A673 (cell line): ENCODE data around the gene SLCO2A1. TPM values are rescaled to one million over a fixed set of nuclear protein-coding genes. Genes with fewer than 3 reads are reported as not detected.

Experiments
- BruUV-seq: library from RNA; stranded (reverse); fragments of 400-500 nt; replicated peaks from 2 replicates; lab custom pipeline; 2021; lab: Mats Ljungman, UMichigan
- CTCF ChIA-PET: fragments of 300-600 bp; sonication (Branson Sonifier 250); formaldehyde crosslinking; loops from one replicate; lab custom pipeline; 2022; ENCODE audit warnings: antibody characterized with exemption; lab: Charles Lee
- POLR2A ChIA-PET: fragments of 300-600 bp; sonication (Branson Sonifier 250); formaldehyde crosslinking; loops from one replicate; lab custom pipeline; 2022; ENCODE audit warnings: antibody characterized with exemption; ENCODE audit not compliant: low non-redundant PET; lab: Charles Lee
- DNase-seq: peaks from one replicate; pipeline ENCODE4 v3.0.0-alpha.2; 2015; ENCODE audit warnings: low spot score
- H3K27ac ChIP-seq: fragments of 200-600 bp; sonication (generic); 2 replicates; pipeline ENCODE4 v1.5.1; 2016; ENCODE audit warnings: mixed run types, low read depth, mild to moderate bottlenecking, mixed read lengths, antibody characterized with exemption, low read length; ENCODE audit not compliant: poor library complexity, severe bottlenecking
- H3K27me3 ChIP-seq: fragments of 200-600 bp; sonication (generic); replicated peaks from 2 replicates; pipeline ENCODE4 v1.6.1; 2017; ENCODE audit warnings: mixed run types, low read depth, mild to moderate bottlenecking, mixed read lengths, antibody characterized with exemption, low read length; ENCODE audit not compliant: insufficient read depth, poor library complexity
- H3K36me3 ChIP-seq: fragments of 200-600 bp; sonication (generic); 2 replicates; pipeline ENCODE4 v1.6.1; 2016; ENCODE audit warnings: mixed run types, mild to moderate bottlenecking, mixed read lengths, antibody characterized with exemption, low read length; ENCODE audit not compliant: insufficient read depth, poor library complexity, severe bottlenecking
- H3K4me1 ChIP-seq: fragments of 200-600 bp; sonication (generic); 2 replicates; pipeline ENCODE4 v1.6.1; 2017; ENCODE audit warnings: mixed run types, mild to moderate bottlenecking, mixed read lengths, antibody characterized with exemption, low read length; ENCODE audit not compliant: insufficient read depth, poor library complexity, severe bottlenecking
- H3K4me3 ChIP-seq: fragments of 200-600 bp; sonication (generic); 2 replicates; pipeline ENCODE4 v1.5.1; 2016; ENCODE audit warnings: low read depth, mixed run types, mild to moderate bottlenecking, mixed read lengths, low read length; ENCODE audit not compliant: poor library complexity, severe bottlenecking
- H3K9me3 ChIP-seq: fragments of 200-600 bp; sonication (generic); 2 replicates; pipeline ENCODE4 v1.6.1; 2016; ENCODE audit warnings: mixed run types, low read depth, mild to moderate bottlenecking, mixed read lengths, antibody characterized with exemption, low read length; ENCODE audit not compliant: poor library complexity, severe bottlenecking
- EZH2 ChIP-seq: fragments of 200-600 bp; sonication (generic); IDR thresholded peaks from 2 replicates; pipeline ENCODE4 v1.6.1; 2017; ENCODE audit warnings: borderline replicate concordance, low read depth, mild to moderate bottlenecking, mixed read lengths, antibody characterized with exemption, low read length; ENCODE audit not compliant: poor library complexity, severe bottlenecking
- intact Hi-C: fragments of 100-400 bp; cut with micrococcal nuclease; formaldehyde crosslinking; loops from one replicate; pipeline ENCODE4 v1.10.0; 2022; ENCODE audit not compliant: unreplicated experiment
- total RNA-seq: library from RNA; stranded (reverse); gene quantifications from 2 replicates; pipeline ENCODE4 v1.2.3, GENCODE V29; 2021
- TF ChIP-seq, protein P1 (sequence below): fragments of 300-800, 200-600 bp; sonication (generic); conservative IDR thresholded peaks from 2 replicates; pipeline ENCODE4 v1.5.1; 2017; ENCODE audit warnings: low read depth, mild to moderate bottlenecking, antibody characterized with exemption, low read length, moderate library complexity, mixed read lengths

SLCO2A1 gene
- total RNA-seq, 1 experiment from 2014 or later = not detected

DNA sequence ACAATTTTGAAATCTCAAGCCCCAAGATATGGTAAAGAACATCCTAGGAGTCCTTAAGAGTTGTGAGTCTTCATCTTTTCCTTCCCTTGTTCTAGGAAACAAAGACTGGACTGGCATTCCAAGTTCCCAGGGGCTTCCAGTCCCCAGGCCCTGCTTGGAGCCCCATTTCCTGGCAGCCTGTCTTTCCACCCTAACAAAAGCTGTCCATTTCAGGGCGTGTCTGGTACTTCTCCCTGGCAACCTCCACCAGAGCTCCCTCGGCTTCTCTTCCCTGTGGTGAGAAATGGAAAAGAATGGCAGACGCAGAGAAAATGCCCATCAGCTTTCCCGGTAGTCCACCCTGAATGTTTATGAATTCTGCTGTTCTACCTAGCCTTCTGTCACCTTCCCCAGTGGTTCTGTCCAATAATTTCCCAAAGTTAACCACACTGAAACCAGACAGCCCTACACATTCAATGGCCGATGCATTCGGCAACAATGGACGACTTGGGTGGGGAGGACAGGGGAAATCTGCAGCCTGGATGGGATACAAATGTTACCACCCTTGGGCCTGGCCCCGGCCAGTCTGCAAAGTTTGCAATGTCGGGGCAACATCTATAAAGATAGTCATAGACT is 140.9 kb downstream of the SLCO2A1 start:
- no peaks in the 10 kb centered on the region for H3K9me3 ChIP-seq
- intact Hi-C loops = no loop called here
- TF ChIP-seq, protein P1, sequence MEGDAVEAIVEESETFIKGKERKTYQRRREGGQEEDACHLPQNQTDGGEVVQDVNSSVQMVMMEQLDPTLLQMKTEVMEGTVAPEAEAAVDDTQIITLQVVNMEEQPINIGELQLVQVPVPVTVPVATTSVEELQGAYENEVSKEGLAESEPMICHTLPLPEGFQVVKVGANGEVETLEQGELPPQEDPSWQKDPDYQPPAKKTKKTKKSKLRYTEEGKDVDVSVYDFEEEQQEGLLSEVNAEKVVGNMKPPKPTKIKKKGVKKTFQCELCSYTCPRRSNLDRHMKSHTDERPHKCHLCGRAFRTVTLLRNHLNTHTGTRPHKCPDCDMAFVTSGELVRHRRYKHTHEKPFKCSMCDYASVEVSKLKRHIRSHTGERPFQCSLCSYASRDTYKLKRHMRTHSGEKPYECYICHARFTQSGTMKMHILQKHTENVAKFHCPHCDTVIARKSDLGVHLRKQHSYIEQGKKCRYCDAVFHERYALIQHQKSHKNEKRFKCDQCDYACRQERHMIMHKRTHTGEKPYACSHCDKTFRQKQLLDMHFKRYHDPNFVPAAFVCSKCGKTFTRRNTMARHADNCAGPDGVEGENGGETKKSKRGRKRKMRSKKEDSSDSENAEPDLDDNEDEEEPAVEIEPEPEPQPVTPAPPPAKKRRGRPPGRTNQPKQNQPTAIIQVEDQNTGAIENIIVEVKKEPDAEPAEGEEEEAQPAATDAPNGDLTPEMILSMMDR = no peak
- TF ChIP-seq EZH2 = no peak
- no peak for DNase-seq
- no TSS peak for BruUV-seq
- no peak overlapping the region for H3K4me3 ChIP-seq
- ChIA-PET POLR2A (no interaction called here), CTCF (no interaction called here)
- no peak overlapping the region for H3K27ac ChIP-seq
- H3K36me3 ChIP-seq = no peaks in the 10 kb centered on the region
- no peaks in the 10 kb centered on the region for H3K4me1 ChIP-seq
- H3K27me3 ChIP-seq = no peaks in the 10 kb centered on the region

DNA sequence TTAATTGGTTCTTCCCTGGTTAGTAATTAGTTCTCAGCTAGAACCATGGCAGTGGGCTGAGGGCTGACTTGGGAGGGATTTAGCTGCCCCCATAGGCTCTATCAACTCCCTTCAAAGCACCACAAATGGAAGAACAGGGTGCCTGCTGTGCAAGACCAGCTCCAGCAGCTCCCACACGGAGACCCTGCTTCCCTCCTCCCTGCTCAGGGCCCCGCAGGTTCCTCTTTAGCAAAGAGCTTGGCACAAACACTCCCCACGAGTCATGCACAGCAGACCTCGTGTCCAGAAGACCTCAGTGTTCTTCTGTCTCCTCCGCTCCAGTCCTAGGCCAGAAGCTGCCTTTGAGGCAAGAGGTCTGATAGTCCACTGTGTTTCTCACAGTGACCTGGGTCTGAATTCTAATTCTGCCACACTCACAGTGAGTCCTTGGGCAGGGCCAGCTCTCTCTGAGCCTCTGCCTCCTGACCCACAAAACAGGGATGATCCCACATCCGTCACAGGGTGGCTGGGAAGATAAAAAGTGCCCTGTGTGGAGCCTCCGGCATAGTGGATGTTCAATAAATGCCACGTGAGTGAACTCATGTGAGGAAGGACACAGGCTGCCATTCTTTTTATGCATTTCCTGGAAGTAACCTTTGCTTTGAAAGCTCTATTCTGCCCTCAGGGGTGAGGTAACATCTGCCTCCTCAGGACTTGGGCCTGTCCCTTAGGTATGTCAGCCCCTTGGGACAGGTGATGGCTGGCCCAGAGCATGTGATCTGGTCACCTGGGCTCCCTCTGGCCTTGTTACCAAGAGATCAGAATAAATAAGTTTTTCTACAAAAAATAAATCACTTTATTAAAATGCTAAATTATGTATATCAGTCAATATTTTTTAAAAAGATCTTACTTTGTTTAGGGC is 141.7 kb downstream of the SLCO2A1 start:
- no peak for DNase-seq
- Histone ChIP-seq H3K27ac (no peak overlapping the region), H3K36me3 (no peaks in the 10 kb centered on the region), H3K4me1 (no peaks in the 10 kb centered on the region), H3K27me3 (no peaks in the 10 kb centered on the region), H3K9me3 (no peaks in the 10 kb centered on the region), H3K4me3 (no peak overlapping the region)
- no TSS peak for BruUV-seq
- TF ChIP-seq, protein P1 = no peak
- TF ChIP-seq EZH2 = no peak
- ChIA-PET POLR2A (no interaction called here), CTCF (no interaction called here)
- intact Hi-C loops = no loop called here

DNA sequence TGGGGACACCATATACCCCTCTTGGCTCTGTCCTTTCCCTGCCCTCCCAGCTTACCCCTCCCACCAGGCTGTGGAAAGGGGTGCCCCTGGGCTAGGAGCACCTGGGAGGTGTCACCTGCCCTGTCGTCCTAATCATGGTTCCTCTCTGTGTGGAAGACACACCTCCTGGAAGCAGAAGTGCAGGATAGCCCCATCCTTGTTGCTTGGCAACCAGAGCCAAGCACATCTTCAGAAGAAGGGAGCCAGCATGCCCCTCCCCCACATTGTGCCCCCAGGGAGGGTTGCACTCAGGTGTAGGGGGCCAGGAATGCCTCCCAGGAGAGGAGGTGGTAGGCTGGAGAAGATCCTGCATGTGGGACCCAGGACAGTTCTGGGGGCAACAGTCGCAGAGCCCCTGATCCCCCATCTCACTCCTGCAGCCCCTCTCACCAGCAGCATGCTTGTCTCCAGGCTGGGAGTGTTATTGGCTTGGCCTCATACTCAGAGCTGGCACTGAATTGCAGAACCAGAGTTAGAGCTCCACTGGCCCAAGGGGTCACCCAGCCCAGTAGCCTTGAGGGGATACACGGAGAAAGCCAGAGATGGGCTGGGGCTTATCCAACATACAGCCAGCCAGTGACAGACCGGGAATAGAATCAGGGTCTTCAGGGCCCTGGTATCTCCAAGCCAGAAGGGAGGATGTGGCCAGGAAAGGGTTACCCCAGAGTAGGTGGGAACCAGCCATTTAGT is 142.5 kb downstream of the SLCO2A1 start:
- intact Hi-C loops = no loop called here
- CTCF ChIA-PET = no interaction called here
- H3K9me3 ChIP-seq = no peaks in the 10 kb centered on the region
- no peaks in the 10 kb centered on the region for H3K27me3 ChIP-seq
- no peak overlapping the region for H3K27ac ChIP-seq
- no peaks in the 10 kb centered on the region for H3K36me3 ChIP-seq
- POLR2A ChIA-PET = interaction anchor here (0.6 kb wide), 1 partner anchor 325 kb away, joined by 3 read pairs; no protein-coding TSS in a partner anchor
- no peak overlapping the region for H3K4me3 ChIP-seq
- no peak for TF ChIP-seq EZH2
- TF ChIP-seq, protein P1 = no peak
- no TSS peak for BruUV-seq
- H3K4me1 ChIP-seq = no peaks in the 10 kb centered on the region
- DNase-seq = no peak
